CD4-positive, alpha-beta T cell treated with Interferon alpha-2 for 1 hour (primary cell): ENCODE measurements around the gene TUNAR.

Experiments
- DNase-seq, 2 donors: peaks; one replicate each; pipeline ENCODE4 v3.0.0-alpha.2; 2020 to 2022

The TUNAR gene

GRCh38 chr14:95876761-95877538 is at the start of gene TUNAR:
TUNAR (plus strand) TSS chr14:95876832.
- DNase-seq: no peak

- no peak for DNase-seq
These were observed 47.9 kb upstream of the TUNAR start for GRCh38 chr14:95828649-95829265.

GRCh38 chr14:95829321-95829720 is 47.3 kb upstream of the TUNAR start:
- no peak for DNase-seq

GRCh38 chr14:95830386-95830785 is 46.2 kb upstream of the TUNAR start:
- DNase-seq: no peak

GRCh38 chr14:95831041-95831440 is 45.6 kb upstream of the TUNAR start:
- no peak for DNase-seq

- no peak for DNase-seq
These were observed 45.2 kb upstream of the TUNAR start for GRCh38 chr14:95831468-95831867.

- DNase-seq: no peak
These were observed 44.6 kb upstream of the TUNAR start for GRCh38 chr14:95832012-95832411.

GRCh38 chr14:95833429-95833828 is 43.2 kb upstream of the TUNAR start:
- DNase-seq: no peak

- DNase-seq: no peak
These were observed 42.1 kb upstream of the TUNAR start for GRCh38 chr14:95834496-95834895.

- no peak for DNase-seq
These were observed 41.4 kb upstream of the TUNAR start for GRCh38 chr14:95835121-95835730.

- DNase-seq: no peak
These were observed 37.8 kb upstream of the TUNAR start for GRCh38 chr14:95838862-95839261.

GRCh38 chr14:95840094-95840700 is 36.4 kb upstream of the TUNAR start:
- DNase-seq: no peak

- no peak for DNase-seq
These were observed 35.0 kb upstream of the TUNAR start for GRCh38 chr14:95841668-95842067.

GRCh38 chr14:95849761-95850160 is 26.9 kb upstream of the TUNAR start:
- DNase-seq: no peak

GRCh38 chr14:95850429-95850828 is 26.2 kb upstream of the TUNAR start:
- no peak for DNase-seq

GRCh38 chr14:95855606-95856005 is 21.0 kb upstream of the TUNAR start:
- DNase-seq: no peak

- DNase-seq: no peak
These were observed 19.4 kb upstream of the TUNAR start for GRCh38 chr14:95857275-95857674.

GRCh38 chr14:95858893-95859292 is 17.7 kb upstream of the TUNAR start:
- no peak for DNase-seq

- no peak for DNase-seq
These were observed 14.4 kb upstream of the TUNAR start for GRCh38 chr14:95862243-95862642.

GRCh38 chr14:95863295-95863694 is 13.3 kb upstream of the TUNAR start:
- DNase-seq: no peak

GRCh38 chr14:95869776-95870175 is 6.9 kb upstream of the TUNAR start:
- DNase-seq: no peak

- DNase-seq: no peak
These were observed 5.9 kb upstream of the TUNAR start for GRCh38 chr14:95870772-95871171.

GRCh38 chr14:95871531-95871930 is 5.1 kb upstream of the TUNAR start:
- DNase-seq: no peak

- DNase-seq: no peak
These were observed 3.9 kb upstream of the TUNAR start for GRCh38 chr14:95872777-95873176.
